G401 (cell line): ENCODE results near the gene KBTBD3. TPM values are rescaled to one million over a fixed set of nuclear protein-coding genes. Genes with fewer than 3 reads are reported as not detected.
"Not testable (repeated sequence)": the region's sequence is repeated elsewhere in the genome, so short reads cannot be mapped to it uniquely, and the experiment has no call there.

Experiments used
- DNase-seq: peaks from one replicate; pipeline ENCODE4 v3.0.0-alpha.2; 2015; ENCODE audit warnings: low spot score
- in situ Hi-C: cut with HindIII; loops from 2 replicates; pipeline ENCODE4 v1.10.0; 2016; ENCODE audit warnings: low sequenced_read_pairs, mixed read lengths
- total RNA-seq: library from RNA; depleted of rRNA; stranded (reverse); fragments of >200 nt; shearing (Covaris generic); gene quantifications from 2 replicates; pipeline ENCODE4 v1.2.3, GENCODE V29; 2014; rRNA removed

Gene KBTBD3
- total RNA-seq, 1 experiment from 2014 or later: 1.9 TPM

- in situ Hi-C loops: no loop called here
Observed at GRCh38 chr11:106014035-106014434, 63.1 kb downstream of the KBTBD3 start.

GRCh38 chr11:106012744-106013143, 64.4 kb downstream of the KBTBD3 start:
- in situ Hi-C loops: no loop called here
- DNase-seq: peak; percentile 83

More at GRCh38 chr11:106014035-106014434, 63.1 kb downstream of the KBTBD3 start:
- DNase-seq: no peak

- in situ Hi-C loops: no loop called here
- DNase-seq: no peak
Observed at GRCh38 chr11:106011481-106011880, 65.7 kb downstream of the KBTBD3 start.

DNA sequence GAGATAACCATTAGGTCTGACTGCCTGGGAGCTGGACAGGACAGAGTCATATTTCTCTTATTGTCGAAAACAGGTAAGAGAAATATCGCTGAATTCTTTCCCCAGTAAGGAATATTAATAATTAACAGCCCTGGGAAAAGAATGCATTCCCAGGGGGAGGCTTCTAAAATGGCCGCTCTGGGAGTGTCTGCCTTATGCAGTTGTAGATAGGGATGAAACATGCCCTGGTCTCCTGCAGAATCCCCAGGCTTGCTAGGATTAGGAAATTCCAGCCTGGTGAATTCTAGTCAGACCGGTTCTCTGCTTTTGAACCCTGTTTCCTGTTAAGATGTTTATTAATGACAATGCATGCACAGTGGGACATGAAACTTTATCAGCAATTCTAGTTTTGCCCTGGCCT, 74.1 kb downstream of the KBTBD3 start:
- DNase-seq, in situ Hi-C loops: not testable (repeated sequence)

DNA sequence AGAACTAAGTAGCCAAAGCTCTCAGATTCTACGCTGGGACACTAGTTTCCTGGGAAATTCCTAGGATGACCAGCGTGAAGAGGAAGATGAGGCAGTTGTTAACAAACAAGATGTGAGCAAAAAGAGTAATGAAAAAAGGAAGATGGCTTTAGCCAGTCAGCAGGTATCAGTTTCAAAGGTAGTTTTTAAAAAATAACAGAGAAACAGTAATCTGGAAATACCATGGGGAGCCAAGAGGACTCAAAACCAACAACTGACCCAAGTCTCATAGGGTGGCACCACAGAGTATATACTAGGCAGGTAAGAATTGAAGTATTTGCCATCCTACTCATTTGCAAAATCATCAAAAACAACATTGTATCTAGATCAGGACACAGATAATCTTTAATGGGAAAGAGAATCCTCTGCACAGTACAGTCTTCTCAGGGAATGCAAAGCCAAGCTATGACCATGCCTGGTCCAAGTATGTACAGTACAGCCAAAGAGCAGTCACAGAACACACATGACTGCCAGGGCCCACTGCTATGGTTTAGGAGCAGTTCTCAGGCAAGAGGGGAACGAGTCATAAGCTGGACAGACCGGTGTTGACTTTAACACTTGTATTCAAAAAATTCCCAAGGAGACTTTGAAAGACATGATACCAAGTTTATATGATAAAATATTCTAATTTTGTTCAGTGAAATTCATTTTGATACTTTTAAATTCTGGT, 75.7 kb downstream of the KBTBD3 start:
- in situ Hi-C loops: no loop called here
- DNase-seq: no peak

Other genes with a start within 250 kb of the KBTBD3 start
- gene MSANTD4, start 55.1 kb downstream of the KBTBD3 start, total RNA-seq: 29.8 and 30.1 TPM in 2 replicates
- 83.6 and 120 TPM in 2 replicates for gene AASDHPPT, start 315 bp upstream of the KBTBD3 start, total RNA-seq